Fibroblast of skin of right biceps (primary cell): ENCODE measurements around the gene HOXD12.

Source experiments
- DNase-seq: peaks from one replicate; pipeline ENCODE4 v3.0.0-alpha.2; 2013

HOXD12 gene

DNA sequence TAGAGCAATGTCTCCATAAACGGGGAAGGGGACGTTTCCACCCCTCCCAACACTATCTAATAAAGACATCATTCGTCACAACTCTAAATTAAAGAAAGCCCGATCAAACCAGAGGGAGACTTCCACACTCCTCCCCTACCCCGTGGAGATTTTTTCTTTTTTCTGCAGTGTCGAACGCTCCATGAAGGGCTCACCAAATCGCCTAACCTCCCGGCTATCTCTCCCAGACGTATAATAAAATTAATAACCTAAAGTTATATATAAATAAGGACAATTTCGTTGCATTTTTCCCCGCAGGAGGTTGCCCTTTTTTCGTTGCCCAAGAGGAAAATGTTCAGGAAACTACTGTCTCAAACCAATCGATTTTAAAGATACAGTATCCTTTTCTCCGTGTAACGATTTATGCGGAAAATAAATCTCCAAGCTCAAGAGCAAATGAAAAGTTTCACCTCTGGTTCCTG lies 18.2 kb upstream of the HOXD12 start:
- no peak for DNase-seq

DNA sequence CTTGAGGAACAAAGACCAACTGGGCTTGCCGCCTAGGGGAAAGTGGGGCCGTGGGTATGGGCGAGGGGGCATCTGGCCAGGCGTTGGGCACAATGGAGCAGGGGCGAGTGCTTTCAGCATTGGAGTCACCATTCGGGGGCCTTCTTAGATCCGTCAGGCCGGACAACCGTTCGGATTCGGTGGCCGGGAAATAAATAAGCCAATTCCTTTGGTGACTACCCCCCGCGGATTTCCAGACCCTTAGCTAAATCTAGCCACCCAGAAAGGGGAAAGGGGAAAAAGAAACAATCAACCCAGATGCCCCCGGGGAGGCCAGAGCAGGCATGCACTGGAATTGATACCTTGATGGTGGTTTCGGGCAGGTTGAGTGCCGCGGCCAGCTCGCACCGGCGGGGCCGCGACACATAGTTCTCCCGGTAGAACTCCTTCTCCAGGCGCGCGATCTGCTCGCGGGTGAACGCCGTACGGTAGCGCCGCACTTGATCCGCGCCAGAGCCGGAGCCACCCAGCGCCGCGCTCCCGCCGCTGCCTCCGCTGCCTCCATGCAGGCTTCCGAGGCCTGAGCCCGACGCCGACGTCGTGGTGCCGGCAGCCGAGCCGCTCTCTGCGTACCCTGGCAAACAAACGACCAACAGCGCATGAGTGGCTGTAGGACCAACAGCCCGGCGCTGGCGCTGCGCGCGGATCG lies 17.6 kb upstream of the HOXD12 start:
- no peak for DNase-seq

DNA sequence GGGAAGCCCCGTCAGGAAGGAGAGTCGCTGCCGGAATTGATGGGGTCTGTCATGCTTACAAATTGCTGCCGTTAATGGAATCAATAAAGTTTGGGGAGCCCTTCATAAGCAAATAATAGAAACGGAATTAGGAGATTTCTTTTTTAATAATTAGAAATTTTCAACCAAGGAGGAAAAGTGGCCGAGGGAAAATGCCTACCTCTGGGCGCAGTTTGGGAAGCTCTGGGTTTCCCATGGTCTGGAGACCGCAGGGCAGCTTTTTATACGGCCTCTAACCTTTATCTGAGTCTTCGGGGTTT lies 17.1 kb upstream of the HOXD12 start:
- DNase-seq, result no peak

DNA sequence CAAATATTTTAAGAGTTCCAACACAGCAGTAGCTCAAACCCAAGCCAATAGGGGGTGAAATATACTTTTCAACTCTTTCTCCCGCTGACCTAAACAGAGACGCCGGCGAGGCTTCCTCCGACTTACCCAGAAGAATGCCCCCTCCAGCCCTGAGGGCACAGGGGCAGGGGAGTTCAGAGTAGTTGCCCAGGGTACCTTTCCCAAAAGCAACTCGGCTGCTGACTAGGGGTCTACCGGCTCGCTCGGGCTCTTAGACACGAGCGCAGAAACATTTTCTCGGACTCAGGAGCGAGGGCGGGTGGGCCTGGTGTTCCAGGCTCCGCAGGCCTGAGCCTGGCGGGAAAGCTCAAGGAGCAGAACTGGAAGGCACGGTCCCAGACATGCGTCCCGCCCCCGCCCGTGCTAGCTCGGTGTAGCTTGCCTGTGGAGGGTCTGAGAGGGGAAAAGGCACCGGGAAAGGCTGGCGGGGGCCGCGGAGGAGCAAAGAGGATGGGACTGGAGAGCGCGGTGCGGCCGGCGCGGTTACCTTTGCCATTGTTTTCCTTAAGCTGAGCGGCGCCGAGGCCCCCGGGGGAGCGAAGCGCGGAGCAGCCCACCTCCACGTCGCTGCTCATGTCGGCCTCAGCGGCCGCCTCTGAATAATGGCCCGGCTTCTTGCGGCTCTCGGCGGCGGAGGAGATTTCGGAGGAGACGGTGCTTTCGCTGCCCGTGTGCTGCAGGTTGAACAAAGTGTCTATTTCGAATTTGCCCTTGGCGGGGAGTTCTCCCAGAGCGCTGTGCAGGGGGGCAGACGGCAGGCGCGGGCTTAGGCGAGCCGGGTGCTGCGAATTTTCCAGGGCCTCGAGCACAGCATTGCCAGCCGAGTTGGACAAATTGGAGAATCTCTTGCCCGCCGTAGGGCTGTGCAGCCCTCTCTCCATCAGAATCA lies 16.5 kb upstream of the HOXD12 start:
- no peak for DNase-seq

DNA sequence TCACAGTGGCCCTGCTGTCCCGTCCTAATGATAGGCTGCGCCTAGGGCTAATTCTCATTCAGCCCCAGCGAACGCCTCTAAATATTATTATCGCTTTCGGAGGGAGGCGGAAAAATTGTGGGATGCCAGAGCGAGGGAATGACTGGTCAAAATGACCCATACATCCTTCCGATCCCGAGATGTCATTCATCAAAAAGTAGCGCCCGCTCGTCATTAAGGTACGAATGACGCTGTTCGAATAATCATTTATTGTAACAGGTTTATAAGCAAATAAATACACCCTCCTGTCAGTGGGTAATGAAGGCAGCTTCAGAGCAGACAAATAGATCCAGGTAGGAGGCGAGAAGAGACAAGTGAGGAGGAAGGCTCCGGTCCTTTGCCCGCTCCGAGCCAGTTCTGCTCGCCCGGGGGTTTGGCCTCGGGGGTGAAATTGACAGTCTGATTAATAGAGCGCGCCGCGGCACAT lies 15.8 kb upstream of the HOXD12 start, which contains the start of gene EVX2:
Gene EVX2 (minus strand): TSS at position 167 of the 466 bp plus-strand sequence. CDS start 186 bp downstream, outside the sequence.
- DNase-seq, result no peak

DNA sequence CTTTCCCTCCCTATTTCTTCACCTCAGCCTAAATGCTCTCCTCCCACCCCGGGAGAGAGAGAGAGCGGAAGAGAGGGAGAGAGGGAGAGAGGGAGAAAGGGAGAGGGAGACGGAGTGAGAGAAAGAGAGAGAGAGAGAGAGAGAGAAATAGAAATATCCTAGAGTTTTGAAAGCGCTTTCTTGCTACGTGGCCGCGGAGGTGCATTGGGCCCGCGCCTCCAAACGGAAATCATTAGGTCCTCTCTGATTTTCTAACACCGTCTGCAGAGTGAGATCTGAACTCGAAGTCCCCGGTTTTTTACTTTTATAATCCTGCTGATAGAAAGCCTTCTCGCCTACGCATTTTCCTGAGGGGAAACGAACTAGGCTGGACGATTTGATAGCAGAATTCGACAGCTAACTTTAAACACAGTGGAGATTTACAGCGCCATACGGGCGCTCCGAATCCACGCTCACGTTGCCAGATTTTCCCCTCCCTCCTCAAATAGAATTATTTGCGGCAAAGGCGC lies 14.9 kb upstream of the HOXD12 start:
- no peak for DNase-seq

DNA sequence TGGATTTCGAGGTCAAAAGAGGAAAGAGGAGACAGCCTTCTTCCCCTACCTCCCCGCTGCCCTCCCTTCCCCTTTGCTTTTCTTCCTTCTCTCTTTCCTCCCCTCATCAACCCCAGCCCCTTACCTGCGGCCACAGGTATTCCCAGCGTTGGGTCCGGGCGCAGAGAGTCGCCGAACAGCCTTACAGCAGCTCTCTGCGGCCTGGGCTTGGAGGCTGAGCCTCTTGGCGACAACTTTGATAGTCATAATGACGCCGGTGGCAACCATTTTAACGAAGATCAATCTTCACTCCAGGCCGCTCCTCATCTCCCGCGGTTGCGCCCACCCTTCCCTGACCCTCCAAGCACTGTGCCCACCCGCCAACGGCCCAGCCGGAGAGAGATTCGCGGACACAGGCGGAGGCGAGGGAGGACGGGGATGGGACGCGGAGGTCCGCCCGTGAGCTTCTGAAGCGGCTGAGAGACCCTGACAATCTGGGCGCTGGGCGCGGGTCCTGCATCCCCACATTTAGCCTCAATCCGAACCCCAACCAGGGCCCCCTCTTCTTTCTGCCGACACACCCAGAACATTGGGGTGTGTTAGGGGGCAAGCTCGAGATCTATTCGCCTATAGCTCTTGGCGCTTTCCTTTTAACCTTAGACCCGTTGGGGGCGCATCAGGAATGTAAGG lies 14.3 kb upstream of the HOXD12 start:
- DNase-seq, result no peak

DNA sequence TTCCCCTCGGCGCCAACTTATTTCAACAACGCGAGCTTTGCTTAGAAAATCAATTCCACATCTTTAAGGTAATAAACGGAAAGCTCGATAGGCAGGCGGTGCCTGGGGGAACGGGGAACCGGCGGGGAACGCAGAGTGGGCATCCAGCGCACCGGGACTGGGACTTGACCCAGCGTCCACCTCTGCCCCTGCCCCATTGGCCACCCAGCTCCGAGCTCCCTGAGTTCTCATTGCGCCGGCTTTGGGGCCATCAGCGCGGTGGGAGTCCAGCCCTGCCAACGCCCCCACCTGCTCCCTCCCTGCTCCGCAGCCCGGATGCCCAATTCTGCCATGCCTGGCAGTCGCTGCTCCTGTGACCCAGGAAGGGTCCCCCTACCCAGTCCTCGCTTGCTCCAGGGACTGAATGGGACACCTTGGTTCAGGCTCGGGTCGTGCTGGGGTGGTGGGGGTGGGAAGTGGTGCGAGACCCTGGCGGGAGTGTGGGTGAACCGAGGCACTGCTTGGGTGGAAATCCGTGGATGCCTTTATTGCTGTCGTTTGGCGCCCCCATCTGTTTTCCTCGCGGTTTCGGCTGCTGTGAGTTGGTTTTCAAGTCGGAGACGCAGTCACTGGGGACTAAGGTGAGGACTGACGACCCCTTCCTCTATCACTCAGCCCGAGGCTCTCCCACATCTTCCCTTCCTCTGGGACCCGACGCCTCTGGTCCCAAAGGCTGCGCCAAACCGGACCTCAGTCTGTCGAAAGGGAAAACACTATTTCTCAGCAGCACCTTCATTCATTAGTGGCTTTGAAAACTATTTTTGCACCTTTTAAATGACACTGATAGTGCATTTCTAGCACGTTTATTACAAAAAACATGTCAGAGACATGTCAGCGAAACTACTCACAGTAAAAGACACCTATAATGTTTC lies 13.5 kb upstream of the HOXD12 start:
- no peak for DNase-seq

DNA sequence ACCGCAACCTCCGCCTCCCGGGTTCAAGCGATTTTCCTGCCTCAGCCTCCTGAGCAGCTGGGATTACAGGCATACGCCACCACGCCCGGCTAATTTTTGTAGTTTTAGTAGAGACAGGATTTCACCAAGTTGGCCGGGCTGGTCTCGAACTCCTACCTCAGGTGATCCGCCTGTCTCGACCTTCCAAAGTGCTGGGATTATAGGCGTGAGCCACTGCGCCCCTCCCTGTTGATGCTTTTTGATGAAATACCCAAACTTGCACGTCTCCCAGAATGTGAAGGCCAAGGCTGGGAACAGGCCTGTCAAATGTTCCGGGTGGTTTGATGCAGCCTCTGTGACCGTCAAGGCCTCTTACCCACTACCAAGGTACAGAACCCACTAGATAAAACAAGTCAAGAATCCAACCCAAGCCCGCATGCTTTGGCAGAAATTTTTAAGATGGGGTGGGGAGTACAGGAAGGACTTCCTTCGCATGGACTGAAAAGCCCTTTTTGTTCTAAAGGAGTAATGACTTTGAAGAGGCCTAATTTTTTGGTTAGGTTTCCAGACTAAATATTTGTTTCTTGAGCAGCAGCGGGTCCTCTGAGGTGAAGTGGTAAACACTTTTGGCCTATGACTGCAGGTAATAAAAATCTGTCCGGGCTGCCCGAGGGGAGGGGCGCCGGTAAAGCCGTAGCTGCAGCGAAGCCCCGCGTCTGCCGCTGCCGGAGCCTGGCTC lies 12.1 kb upstream of the HOXD12 start:
- DNase-seq, result no peak

DNA sequence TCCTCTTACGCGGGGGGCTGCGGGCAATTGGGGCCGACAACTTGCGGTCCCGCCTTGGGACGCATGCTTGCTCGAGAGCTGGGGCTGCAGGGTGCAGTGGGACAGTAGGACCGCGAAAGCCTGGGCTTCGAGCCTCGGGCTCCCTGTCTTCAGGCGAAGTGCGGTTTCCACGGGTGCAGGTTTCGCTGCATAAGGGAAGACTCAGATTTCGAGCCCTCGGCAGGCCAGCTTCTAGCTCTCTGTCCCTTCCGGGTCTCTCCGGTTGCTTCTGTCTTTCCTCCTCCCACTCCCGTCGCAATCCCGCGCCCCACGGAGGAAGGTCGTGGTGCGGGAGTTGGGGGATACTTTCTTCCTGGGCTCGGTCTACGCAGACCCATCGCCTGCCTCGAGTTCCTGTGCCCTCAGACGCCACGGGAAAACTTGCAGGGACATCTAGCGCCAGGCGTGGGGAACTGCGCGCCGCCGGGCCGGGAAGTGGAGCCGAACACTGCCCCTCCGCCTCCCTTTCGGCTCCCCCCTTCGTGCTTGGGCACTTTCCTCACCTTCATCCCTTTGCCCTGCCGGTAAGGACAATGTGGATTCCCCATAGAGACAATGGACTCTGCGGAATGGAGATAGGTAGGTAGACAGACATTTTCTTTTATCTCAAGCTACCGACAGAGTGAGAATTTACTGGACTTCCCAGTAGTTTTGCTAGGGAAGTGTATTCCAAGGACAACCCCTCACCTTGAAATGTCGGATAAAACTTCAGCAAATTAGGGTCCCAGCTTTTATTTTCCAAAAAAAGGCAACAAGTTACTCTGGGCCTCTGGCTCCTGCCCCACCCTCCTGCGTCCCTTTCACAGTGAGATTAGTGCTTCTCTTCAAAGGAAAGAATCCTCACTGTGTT lies 11.3 kb upstream of the HOXD12 start:
- DNase-seq, result peak; percentile 47

DNA sequence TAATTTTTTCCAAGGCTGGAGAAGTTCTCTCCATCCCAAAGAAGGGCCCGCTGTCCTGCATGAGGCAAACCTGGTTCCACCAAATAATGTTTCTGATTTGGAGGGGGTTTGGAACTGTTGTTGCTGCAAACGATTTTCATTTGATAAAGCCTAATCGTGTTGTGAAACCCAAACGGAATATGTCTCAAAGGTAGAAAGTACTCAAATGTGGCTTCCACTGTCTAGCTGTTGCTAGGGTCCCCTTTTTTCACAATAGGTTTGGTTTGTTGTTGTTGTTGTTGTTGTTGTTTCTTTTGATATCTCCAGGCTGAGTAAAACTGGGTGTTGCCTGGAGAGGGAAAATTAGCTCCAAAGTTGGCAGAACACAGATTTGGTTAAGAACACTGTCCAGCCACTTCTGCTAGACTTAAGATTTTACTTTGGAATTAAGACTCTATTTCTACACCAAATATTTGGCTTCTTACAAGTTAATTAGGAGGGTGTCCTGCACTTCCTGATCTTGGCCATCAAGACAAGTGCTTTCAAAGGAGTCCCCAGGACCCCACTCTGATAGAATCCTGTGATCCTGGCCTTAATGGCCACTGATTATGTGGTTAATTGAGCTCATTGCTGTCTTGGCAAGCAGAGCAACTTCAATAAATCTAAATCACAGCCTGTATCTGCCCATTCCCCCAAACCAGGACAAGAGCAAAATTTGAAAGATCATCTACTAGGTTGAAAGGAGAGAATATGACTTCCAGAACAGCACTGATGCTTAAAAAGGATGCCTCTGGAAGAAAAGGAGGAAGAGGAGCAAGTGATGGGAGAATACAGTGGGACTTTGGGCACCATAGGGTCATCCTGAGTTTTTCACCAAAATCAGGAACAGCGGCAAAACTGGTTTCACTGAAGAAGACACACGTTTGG lies 10.4 kb upstream of the HOXD12 start:
- DNase-seq, result no peak

DNA sequence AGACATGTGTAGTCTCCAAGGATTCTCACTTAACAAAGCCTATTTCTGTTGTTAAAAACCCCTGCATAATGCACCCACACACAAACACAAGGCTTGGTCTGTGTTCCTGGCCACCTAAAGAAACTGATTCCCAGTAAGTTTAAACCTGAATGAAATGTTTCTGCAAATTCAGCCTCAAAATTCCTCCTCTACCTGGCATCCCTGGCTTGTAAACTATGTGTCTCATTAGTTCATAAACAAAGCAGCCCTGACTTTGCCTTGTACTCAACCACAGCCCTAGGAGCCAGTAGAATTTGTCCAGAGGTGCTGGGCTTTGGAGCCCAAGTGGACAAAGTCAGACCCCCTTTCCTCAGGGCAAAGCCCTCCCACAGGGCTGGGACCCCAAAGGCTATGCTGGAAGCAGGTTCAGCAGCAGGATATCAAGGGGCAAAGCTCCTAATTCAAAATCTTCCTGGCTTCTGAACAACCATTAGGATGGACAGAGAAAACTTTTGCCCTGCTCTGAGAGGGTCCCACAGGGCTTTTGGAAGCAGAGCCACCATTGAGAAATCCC lies 9.7 kb upstream of the HOXD12 start:
- DNase-seq, result no peak

DNA sequence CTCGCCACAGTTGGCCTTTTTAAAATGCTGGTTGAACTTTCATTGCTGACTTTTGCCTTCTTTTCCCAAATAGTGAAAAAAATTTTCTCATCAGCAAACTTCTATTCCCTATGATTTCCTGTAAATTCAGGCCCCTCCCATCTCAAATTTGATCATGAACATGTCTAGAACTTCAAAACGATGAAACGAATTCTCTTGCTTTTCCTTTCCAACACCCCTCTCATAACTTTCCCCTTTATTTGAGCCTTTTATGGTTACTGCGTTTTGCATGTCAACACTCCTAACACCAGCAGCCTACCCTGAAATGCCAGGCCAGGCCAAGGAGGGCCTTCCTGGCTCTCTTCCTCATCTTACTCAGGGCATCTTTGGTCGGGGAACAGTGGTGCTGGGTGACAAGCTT lies 8.7 kb upstream of the HOXD12 start:
- no peak for DNase-seq

DNA sequence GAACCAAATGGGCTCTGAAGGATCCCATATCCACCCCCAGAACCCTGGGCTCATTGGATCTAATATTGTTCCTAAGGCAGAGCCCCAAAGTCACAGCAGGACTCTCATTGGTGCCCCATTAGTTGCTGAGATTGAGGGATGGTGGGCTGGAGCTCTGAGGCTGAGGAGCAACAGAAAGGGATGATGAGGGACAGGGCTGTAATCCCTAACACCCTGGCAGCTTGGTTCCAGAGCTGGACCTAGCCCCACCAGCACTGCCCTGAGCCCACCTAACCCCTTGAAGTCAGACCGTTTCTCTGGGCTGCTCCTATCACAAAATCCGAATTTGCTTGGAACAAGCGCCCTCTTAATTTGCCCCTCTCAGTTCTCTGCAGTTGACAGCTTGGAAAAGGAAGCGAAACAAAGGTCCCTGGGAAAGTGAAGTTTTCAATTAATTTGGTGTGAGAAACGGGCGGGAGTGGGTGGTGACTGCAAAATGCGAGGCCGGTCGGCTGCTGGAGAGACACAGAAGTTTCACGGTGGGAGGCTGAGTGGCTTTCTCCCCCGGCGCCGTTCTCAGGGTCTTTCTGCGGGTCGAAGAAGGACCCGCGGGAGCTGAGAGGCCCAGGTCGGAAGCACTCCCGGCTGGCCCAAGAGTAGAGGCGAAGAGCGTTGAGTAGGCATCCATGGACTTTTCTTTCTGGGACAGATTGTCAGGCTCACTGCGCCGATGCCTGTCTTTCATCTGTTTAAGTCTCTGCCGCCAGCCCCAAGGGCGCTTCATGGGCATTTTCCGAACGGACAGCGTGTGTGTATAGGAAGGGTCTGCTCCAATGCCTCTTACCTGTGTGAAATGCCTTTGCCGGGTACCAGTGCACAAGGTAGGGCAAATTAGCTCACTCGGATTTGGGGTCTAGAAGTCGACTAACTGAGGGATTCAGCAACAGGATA lies 8.0 kb upstream of the HOXD12 start:
- no peak for DNase-seq

DNA sequence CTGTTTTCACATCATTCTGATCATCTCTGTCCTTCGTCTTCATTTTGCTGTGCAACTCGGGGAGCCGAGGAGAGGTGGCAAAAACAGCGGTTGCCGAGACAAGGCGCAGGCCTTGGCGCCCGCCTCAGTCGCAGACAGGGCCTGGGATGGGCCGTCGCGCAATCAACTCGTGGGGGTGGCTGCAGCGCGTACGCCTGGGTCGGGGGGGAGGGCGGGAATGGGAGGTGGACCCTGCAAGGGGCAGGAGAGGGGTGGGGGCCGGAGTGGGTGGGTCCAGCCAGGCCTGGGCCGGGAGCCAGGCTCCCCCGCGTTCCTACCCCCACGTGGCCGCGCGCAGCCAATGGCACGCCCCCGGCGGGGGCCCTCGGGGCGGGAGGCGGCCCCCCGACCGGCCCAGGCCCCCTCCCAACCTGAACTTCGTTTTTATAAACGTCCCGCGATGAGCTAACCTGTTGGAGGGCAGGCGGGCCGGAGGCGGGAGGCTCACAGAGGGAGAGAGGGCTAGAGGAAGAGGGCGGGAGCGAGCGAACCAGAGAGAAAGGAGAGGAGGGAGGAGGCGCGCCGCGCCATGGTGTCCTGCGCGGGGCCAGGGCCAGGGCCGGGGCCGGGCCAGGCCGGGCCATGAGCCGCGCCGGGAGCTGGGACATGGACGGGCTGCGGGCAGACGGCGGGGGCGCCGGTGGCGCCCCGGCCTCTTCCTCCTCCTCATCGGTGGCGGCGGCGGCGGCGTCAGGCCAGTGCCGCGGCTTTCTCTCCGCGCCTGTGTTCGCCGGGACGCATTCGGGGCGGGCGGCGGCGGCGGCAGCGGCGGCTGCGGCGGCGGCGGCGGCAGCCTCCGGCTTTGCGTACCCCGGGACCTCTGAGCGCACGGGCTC lies 7.1 kb upstream of the HOXD12 start, which contains the start of gene HOXD13:
Gene HOXD13 (plus strand): TSS at position 452 of the 875 bp plus-strand sequence. CDS start 170 bp downstream, at position 622.
- no peak for DNase-seq

DNA sequence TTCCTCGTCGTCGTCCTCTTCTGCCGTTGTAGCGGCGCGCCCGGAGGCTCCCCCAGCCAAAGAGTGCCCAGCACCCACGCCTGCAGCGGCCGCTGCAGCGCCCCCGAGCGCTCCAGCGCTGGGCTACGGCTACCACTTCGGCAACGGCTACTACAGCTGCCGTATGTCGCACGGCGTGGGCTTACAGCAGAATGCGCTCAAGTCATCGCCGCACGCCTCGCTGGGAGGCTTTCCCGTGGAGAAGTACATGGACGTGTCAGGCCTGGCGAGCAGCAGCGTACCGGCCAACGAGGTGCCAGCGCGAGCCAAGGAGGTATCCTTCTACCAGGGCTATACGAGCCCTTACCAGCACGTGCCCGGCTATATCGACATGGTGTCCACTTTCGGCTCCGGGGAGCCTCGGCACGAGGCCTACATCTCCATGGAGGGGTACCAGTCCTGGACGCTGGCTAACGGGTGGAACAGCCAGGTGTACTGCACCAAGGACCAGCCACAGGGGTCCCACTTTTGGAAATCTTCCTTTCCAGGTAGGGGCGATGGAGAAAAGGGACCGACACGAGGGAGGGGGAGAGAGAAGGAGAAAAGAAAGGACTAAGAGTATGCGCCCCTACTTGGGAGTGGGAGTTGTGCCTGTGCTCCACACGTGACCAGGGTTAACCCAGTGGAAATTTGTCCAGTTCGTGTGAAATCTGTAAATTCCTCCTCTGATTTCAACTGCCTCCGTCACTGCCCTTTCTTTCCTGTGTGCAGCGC lies 6.3 kb upstream of the HOXD12 start:
- DNase-seq, result no peak
